A549 (cell line): ENCODE results near the gene SLC17A7.

ENCODE experiments used
- CHD2 ChIP-seq: fragments of 150-350 bp; IDR thresholded peaks from 2 replicates; pipeline ENCODE4 v1.6.1; 2014; ENCODE audit warnings: low read length; ENCODE audit not compliant: partially characterized antibody
- HEYL ChIP-seq: fragments of 250-450 bp; sonication (Bioruptor Pico); IDR thresholded peaks from 2 replicates; pipeline ENCODE4 v1.8.0; 2021; ENCODE audit warnings: mild to moderate bottlenecking, moderate library complexity
- HOXB13 ChIP-seq: fragments of 250-450 bp; sonication (Bioruptor Pico); IDR thresholded peaks from 2 replicates; pipeline ENCODE4 v1.5.0; 2020; ENCODE audit warnings: low read depth, mild to moderate bottlenecking, moderate library complexity
- JUN ChIP-seq, 2 experiments: fragments of >200 bp; sonication (Bioruptor Twin); formaldehyde crosslinking; IDR thresholded peaks; 2 replicates in 1 of 2; 3 replicates in 1 of 2; pipeline ENCODE4 v1.6.1; 2016 to 2017
- MAZ ChIP-seq: fragments of 150-350 bp; IDR thresholded peaks from 2 replicates; pipeline ENCODE4 v1.6.1; 2014; ENCODE audit warnings: antibody characterized with exemption, low read depth, low read length, borderline replicate concordance
- MYC ChIP-seq: IDR thresholded peaks from 2 replicates; pipeline ENCODE4 v1.6.1; 2012; ENCODE audit warnings: mild to moderate bottlenecking, inconsistent platforms, low read length, improper control_type of control experiment, borderline replicate concordance
- PHF8 ChIP-seq: fragments of 200-600 bp; sonication (generic); IDR thresholded peaks from 2 replicates; pipeline ENCODE4 v1.6.1; 2016; ENCODE audit warnings: low read depth, mild to moderate bottlenecking, antibody characterized with exemption, moderate library complexity, borderline replicate concordance
- POLR2A ChIP-seq: IDR thresholded peaks from 2 replicates; pipeline ENCODE4 v1.6.1; 2012; ENCODE audit warnings: mild to moderate bottlenecking, low read length
- RAD21 ChIP-seq, 2 experiments: fragments of >200 bp in 1 of 2; sonication (Bioruptor Twin) in 1 of 2; formaldehyde crosslinking in 1 of 2; IDR thresholded peaks in 1 of 2; conservative IDR thresholded peaks in 1 of 2; 2 replicates in 1 of 2; 3 replicates in 1 of 2; pipeline ENCODE4 v1.6.1; 2012 to 2018; ENCODE audit warnings: inconsistent platforms in 1 of 2
- RNF2 ChIP-seq: fragments of 200-600 bp; sonication (generic); IDR thresholded peaks from 2 replicates; pipeline ENCODE4 v1.6.1; 2016; ENCODE audit warnings: low read depth, mild to moderate bottlenecking, antibody characterized with exemption, moderate library complexity, borderline replicate concordance
- ZC3H11A ChIP-seq: fragments of 450-650 bp; IDR thresholded peaks from 2 replicates; pipeline ENCODE4 v1.6.1; 2014; ENCODE audit warnings: antibody characterized with exemption, mild to moderate bottlenecking
- ZNF302 ChIP-seq: fragments of 250-450 bp; sonication (Bioruptor Pico); IDR thresholded peaks from 2 replicates; pipeline ENCODE4 v1.9.0; 2021; ENCODE audit warnings: inconsistent platforms, mild to moderate bottlenecking, moderate library complexity
- TF ChIP-seq, protein P1 (sequence below): fragments of >200 bp; sonication (Bioruptor Twin); formaldehyde crosslinking; IDR thresholded peaks from 3 replicates; pipeline ENCODE4 v1.5.1; 2016
- TF ChIP-seq, protein P2 (sequence below): IDR thresholded peaks from 2 replicates; pipeline ENCODE4 v1.6.1; 2012

DNA sequence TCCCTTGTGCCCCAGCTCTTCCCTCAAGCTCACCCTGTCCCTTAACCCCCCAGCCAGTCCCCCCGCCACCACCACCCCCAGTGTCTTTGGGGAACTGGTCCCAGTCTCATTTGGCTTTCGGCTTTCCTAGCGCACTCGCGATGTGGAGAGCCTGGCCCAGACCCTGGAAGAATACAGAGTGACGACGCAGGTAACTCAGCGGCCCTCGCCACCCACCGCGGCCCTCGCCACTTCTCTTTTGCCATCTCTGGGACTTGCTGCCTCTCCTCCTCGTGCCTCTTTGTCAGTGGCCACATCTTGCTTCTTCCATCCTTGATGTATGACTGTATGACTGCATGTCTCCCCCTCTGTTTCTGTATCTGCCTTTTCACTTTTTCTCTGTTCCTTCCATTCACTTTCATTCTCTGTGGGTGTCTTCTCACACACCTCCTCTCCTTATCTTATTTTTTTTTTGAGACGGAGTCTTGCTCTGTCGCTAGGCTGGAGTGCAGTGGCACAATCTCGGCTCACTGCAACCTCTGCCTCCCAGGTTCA is 33.8 kb downstream of the SLC17A7 start:
- TF ChIP-seq, protein P1, sequence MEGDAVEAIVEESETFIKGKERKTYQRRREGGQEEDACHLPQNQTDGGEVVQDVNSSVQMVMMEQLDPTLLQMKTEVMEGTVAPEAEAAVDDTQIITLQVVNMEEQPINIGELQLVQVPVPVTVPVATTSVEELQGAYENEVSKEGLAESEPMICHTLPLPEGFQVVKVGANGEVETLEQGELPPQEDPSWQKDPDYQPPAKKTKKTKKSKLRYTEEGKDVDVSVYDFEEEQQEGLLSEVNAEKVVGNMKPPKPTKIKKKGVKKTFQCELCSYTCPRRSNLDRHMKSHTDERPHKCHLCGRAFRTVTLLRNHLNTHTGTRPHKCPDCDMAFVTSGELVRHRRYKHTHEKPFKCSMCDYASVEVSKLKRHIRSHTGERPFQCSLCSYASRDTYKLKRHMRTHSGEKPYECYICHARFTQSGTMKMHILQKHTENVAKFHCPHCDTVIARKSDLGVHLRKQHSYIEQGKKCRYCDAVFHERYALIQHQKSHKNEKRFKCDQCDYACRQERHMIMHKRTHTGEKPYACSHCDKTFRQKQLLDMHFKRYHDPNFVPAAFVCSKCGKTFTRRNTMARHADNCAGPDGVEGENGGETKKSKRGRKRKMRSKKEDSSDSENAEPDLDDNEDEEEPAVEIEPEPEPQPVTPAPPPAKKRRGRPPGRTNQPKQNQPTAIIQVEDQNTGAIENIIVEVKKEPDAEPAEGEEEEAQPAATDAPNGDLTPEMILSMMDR = no peak
- TF ChIP-seq ZNF302 (no peak), MAZ (no peak), MYC (no peak), POLR2A (no peak), JUN (IDR thresholded peaks at IDR 0.05) (no peak), CHD2 (no peak), ZC3H11A (no peak), HOXB13 (CRISPR knock-in tag) (no peak), PHF8 (no peak), RAD21 (conservative IDR thresholded peaks at IDR 0.05 in 1 of 2, IDR thresholded peaks at IDR 0.05 in 1 of 2) (no peak), HEYL (CRISPR knock-in tag) (no peak), RNF2 (no peak)
- TF ChIP-seq, protein P2, sequence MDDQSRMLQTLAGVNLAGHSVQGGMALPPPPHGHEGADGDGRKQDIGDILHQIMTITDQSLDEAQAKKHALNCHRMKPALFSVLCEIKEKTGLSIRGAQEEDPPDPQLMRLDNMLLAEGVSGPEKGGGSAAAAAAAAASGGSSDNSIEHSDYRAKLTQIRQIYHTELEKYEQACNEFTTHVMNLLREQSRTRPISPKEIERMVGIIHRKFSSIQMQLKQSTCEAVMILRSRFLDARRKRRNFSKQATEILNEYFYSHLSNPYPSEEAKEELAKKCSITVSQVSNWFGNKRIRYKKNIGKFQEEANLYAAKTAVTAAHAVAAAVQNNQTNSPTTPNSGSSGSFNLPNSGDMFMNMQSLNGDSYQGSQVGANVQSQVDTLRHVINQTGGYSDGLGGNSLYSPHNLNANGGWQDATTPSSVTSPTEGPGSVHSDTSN = no peak
